Fibroblast of skin of left biceps (primary cell): ENCODE results near the gene DOCK9.

Source experiments
- DNase-seq, 2 experiments: peaks; one replicate each; pipeline ENCODE4 v3.0.0-alpha.2; 2013; ENCODE audit warnings: low read depth in 2 of 2

Gene DOCK9

GRCh38 chr13:98945863-98946605, 31.8 kb downstream of the DOCK9 start:
- DNase-seq: no peak

GRCh38 chr13:98944336-98944735, 33.5 kb downstream of the DOCK9 start:
- DNase-seq: no peak

- DNase-seq: no peak
Measured at GRCh38 chr13:98942997-98943396, 34.9 kb downstream of the DOCK9 start.

- no peak for DNase-seq
Measured at GRCh38 chr13:98942485-98942884, 35.4 kb downstream of the DOCK9 start.

- DNase-seq: no peak
Measured at GRCh38 chr13:98941536-98941935, 36.3 kb downstream of the DOCK9 start.

- DNase-seq: no peak
Measured at GRCh38 chr13:98941126-98941525, 36.7 kb downstream of the DOCK9 start.

GRCh38 chr13:98940325-98941001, 37.4 kb downstream of the DOCK9 start:
- no peak for DNase-seq

- no peak for DNase-seq
Measured at GRCh38 chr13:98939660-98940191, 38.1 kb downstream of the DOCK9 start.

GRCh38 chr13:98938801-98939200, 39.1 kb downstream of the DOCK9 start:
- DNase-seq: no peak

GRCh38 chr13:98937911-98938381, 39.9 kb downstream of the DOCK9 start:
- peak; percentile 25 to 27 for DNase-seq

GRCh38 chr13:98934243-98934642, 43.6 kb downstream of the DOCK9 start:
- DNase-seq: no peak

- DNase-seq: no peak
Measured at GRCh38 chr13:98930151-98930591, 47.7 kb downstream of the DOCK9 start.

GRCh38 chr13:98927951-98928927, 49.6 kb downstream of the DOCK9 start:
- peak; percentile 68 to 72 for DNase-seq

GRCh38 chr13:98925949-98926348, 51.9 kb downstream of the DOCK9 start:
- DNase-seq: no peak

GRCh38 chr13:98923641-98924397, 54.0 kb downstream of the DOCK9 start:
- DNase-seq: no peak

GRCh38 chr13:98922306-98922705, 55.6 kb downstream of the DOCK9 start:
- no peak for DNase-seq

- no peak for DNase-seq
Measured at GRCh38 chr13:98921786-98922185, 56.1 kb downstream of the DOCK9 start.

- no peak for DNase-seq
Measured at GRCh38 chr13:98921015-98921580, 56.8 kb downstream of the DOCK9 start.

- DNase-seq: no peak
Measured at GRCh38 chr13:98919566-98919965, 58.3 kb downstream of the DOCK9 start.

- DNase-seq: no peak
Measured at GRCh38 chr13:98918771-98919170, 59.1 kb downstream of the DOCK9 start.

GRCh38 chr13:98917116-98917515, 60.7 kb downstream of the DOCK9 start:
- DNase-seq: no peak
